ENCODE data around the gene EFHD1. TPM values are rescaled to one million over a fixed set of nuclear protein-coding genes. Genes with fewer than 3 reads are reported as not detected.

Gene EFHD1
- total and polyA plus RNA-seq, 8 donors = 3.5 to 13.6 (median 5.0) TPM

DNA sequence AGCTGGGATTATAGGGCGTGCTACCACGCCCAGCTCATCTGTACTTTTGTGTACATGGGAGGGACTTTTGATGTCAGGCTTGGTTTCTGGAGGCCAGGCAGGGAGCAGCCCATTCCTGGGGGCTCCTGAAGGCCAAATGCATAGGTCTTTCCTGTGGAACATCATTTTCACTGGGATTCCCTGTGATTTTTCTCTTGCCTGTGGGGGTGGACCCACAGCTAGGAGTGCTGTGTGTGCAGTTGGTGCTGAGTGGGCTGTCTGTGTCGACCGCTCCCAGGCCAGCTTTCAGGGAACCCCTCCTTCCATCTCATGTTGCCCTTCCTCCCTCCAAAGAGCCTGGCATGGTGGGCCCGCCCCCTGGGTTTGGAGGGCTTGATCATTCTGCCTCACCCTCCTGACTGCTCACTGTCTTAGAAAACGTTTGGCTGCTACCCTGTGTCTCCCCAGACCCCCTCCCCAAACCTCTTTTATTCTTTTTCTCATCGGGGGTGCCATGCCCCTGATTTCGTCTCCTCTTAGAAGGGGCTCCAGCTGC lies 10.5 kb downstream of the EFHD1 start:
- DNase-seq (peak in 1 of 4 donors; percentile 52), ATAC-seq (no peak)
- H3K36me3 ChIP-seq = no peaks in the 10 kb centered on the region
- no peak overlapping the region for H3K27ac ChIP-seq
- intact Hi-C loops (cut with DNase I) = no loop called here
- H3K4me1 ChIP-seq = no peaks in the 10 kb centered on the region
- TF ChIP-seq, protein P1, sequence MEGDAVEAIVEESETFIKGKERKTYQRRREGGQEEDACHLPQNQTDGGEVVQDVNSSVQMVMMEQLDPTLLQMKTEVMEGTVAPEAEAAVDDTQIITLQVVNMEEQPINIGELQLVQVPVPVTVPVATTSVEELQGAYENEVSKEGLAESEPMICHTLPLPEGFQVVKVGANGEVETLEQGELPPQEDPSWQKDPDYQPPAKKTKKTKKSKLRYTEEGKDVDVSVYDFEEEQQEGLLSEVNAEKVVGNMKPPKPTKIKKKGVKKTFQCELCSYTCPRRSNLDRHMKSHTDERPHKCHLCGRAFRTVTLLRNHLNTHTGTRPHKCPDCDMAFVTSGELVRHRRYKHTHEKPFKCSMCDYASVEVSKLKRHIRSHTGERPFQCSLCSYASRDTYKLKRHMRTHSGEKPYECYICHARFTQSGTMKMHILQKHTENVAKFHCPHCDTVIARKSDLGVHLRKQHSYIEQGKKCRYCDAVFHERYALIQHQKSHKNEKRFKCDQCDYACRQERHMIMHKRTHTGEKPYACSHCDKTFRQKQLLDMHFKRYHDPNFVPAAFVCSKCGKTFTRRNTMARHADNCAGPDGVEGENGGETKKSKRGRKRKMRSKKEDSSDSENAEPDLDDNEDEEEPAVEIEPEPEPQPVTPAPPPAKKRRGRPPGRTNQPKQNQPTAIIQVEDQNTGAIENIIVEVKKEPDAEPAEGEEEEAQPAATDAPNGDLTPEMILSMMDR (IDR thresholded peaks at IDR 0.05) = no peak
- H3K4me3 ChIP-seq = no peak overlapping the region
- no peaks in the 10 kb centered on the region for H3K27me3 ChIP-seq
- H3K9me3 ChIP-seq = no peaks in the 10 kb centered on the region

GRCh38 chr2:232645061-232645460 lies 11.7 kb downstream of the EFHD1 start:
- Histone ChIP-seq H3K4me3 (no peak overlapping the region), H3K36me3 (no peaks in the 10 kb centered on the region), H3K27ac (no peak overlapping the region), H3K27me3 (no peaks in the 10 kb centered on the region), H3K4me1 (no peaks in the 10 kb centered on the region), H3K9me3 (no peaks in the 10 kb centered on the region)
- intact Hi-C loops (cut with DNase I) = no loop called here
- DNase-seq (peak in 1 of 4 donors; percentile 65), ATAC-seq (no peak)
- TF ChIP-seq, protein P1 (IDR thresholded peaks at IDR 0.05) = no peak

GRCh38 chr2:232646726-232647125 lies 13.3 kb downstream of the EFHD1 start:
- no peak for ATAC-seq
- Histone ChIP-seq H3K27me3 (no peaks in the 10 kb centered on the region), H3K4me3 (no peak overlapping the region), H3K9me3 (no peaks in the 10 kb centered on the region), H3K36me3 (no peaks in the 10 kb centered on the region), H3K27ac (no peak overlapping the region), H3K4me1 (no peaks in the 10 kb centered on the region)
- intact Hi-C loops (cut with DNase I) = no loop called here
- TF ChIP-seq, protein P1 (IDR thresholded peaks at IDR 0.05) = no peak
- DNase-seq = peak in 1 of 4 donors; percentile 46

DNA sequence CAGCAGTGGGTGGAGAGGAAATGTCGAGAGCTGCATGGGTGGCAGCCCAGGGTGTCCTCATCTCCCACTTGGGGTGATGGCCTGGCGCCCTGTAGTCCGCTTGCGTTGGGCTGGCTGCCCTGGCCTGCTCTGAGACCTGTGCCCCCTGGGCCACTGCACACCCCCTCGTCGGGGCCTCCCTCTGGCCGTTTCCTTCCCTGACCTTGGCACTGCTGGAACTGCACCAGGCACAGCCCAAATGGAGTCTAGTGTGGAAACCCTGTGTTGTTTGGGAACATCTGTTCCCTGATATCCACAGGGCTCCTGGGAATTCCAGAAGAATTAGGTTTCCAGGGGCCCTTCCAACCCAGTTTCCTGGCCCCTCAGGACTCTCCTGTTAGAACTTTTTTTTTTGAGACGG lies 13.9 kb downstream of the EFHD1 start:
- H3K27ac ChIP-seq = no peak overlapping the region
- ATAC-seq (no peak), DNase-seq (peak in 1 of 4 donors; percentile 64)
- no peaks in the 10 kb centered on the region for H3K36me3 ChIP-seq
- H3K9me3 ChIP-seq = no peaks in the 10 kb centered on the region
- H3K27me3 ChIP-seq = no peaks in the 10 kb centered on the region
- H3K4me3 ChIP-seq = no peak overlapping the region
- no peaks in the 10 kb centered on the region for H3K4me1 ChIP-seq
- TF ChIP-seq, protein P1 (IDR thresholded peaks at IDR 0.05) = no peak
- intact Hi-C loops (cut with DNase I) = no loop called here

- Histone ChIP-seq H3K36me3 (no peaks in the 10 kb centered on the region), H3K27me3 (no peaks in the 10 kb centered on the region), H3K27ac (no peak overlapping the region), H3K4me1 (no peaks in the 10 kb centered on the region), H3K4me3 (no peak overlapping the region), H3K9me3 (no peaks in the 10 kb centered on the region)
- peak in 1 of 4 donors; percentile 69 for DNase-seq
- intact Hi-C loops (cut with DNase I) = no loop called here
- TF ChIP-seq, protein P1 (IDR thresholded peaks at IDR 0.05) = no peak
- no peak for ATAC-seq
Measured at GRCh38 chr2:232649033-232649432, 15.6 kb downstream of the EFHD1 start.

Measured in left lung (tissue), 10 donors.